IPS-18a (cell line): ENCODE data around the gene ZNF385C.

ENCODE experiments used
- H3K27ac ChIP-seq: one replicate; pipeline ENCODE4 v1.5.1; 2013; ENCODE audit warnings: low read length
- H3K27me3 ChIP-seq: one replicate; pipeline ENCODE4 v1.6.1; 2013; ENCODE audit warnings: mild to moderate bottlenecking, low read length; ENCODE audit not compliant: control insufficient read depth, insufficient read depth
- H3K36me3 ChIP-seq: one replicate; pipeline ENCODE4 v1.6.1; 2013; ENCODE audit warnings: low read depth, low read length; ENCODE audit not compliant: control insufficient read depth
- H3K4me1 ChIP-seq: one replicate; pipeline ENCODE4 v1.6.1; 2013; ENCODE audit warnings: low read depth, low read length; ENCODE audit not compliant: control insufficient read depth
- H3K4me3 ChIP-seq: one replicate; pipeline ENCODE4 v1.5.1; 2013; ENCODE audit warnings: low read length
- H3K9ac ChIP-seq: one replicate; pipeline ENCODE4 v1.6.1; 2013; ENCODE audit warnings: mild to moderate bottlenecking, low read length, moderate library complexity
- H3K9me3 ChIP-seq: one replicate; pipeline ENCODE4 v1.6.1; 2013; ENCODE audit warnings: low read depth, low read length; ENCODE audit not compliant: control insufficient read depth

The ZNF385C gene

DNA sequence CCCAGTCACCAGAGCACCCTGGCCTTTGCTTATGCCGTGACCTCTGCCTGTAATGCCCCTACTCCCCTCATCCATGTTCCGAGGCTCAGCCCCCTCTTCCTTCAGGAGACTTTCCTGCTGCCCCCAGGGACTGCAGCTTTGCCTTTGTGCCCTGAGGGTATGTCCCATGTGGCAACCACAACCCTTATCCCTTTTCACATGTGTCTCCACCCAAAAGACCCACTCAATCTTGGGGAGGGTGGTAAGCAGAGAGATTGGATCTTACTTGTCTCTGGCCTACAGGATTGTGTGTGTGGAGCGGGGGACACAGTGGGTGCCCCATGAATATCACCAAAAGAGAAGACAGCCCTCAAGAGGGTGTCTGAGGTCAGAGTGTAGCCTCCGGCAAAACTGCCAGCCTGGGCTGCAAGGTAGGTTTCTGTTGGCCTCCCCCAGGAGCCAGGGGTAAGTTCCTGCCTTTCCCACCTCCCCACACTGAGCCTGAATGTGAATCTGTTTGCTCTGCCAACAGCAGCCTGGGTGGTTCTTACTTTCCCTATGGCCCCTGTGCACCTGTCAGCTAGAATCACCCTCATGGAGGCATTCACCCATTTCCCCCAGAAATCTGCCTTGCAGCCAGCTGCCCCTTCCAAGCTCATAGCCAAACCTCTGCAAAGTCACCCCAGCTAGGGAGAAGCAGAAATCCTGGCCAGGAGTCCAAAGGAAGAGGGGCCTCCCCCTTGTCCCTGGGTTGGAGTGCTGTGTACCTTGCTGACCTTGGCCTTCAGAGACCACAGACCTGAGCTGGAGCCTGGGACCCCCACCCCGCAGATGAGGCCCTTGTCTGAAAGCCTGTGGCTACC lies 36.4 kb downstream of the ZNF385C start:
- H3K27ac ChIP-seq, result no peak overlapping the region
- no peaks in the 10 kb centered on the region for H3K4me1 ChIP-seq
- no peak overlapping the region for H3K9ac ChIP-seq
- no peaks in the 10 kb centered on the region for H3K36me3 ChIP-seq
- no peak overlapping the region for H3K4me3 ChIP-seq
- no peaks in the 10 kb centered on the region for H3K27me3 ChIP-seq
- H3K9me3 ChIP-seq, result no peaks in the 10 kb centered on the region

DNA sequence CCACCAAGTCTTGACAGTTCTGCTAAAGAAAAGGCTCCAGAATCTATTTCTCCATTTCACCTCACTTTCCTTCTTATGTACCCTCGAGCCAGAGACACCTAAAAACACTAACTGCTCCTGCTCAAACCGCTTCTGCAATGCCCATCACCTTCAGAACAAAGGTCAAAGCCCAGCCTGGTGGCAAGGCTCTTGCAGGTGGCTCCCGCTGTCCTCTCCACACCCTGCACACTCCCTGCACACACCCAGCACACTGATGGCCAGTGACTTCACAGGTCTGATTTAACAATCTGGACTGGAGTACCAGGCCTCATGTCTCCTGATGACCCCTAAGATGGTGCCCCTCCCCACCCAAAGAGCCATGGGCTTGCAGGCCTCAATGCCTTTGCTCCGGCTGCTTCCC lies 38.0 kb downstream of the ZNF385C start:
- Histone ChIP-seq H3K4me1 (peaks cover 5% of the 10 kb centered on the region), H3K9ac (no peak overlapping the region)

DNA sequence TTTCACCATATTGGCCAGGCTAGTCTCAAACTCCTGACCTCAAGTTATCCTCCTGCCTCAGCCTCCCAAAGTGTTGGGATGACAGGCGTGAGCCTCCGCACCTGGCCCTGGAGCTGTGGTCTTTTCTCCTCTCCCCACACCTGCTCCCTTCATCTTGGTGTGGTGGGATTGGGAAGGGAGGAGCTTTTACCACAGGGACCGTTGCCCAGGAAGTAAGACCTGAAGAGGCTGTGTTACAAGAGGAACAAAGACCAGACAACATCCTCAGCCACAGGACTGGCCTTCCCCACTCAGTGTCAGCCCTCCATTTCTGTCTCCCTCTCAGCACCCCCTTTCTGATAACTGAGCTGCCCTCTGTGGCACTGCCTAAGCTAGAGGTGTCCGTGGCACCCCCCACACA lies 38.5 kb downstream of the ZNF385C start:
- Histone ChIP-seq H3K9me3 (no peaks in the 10 kb centered on the region), H3K36me3 (no peaks in the 10 kb centered on the region), H3K9ac (no peak overlapping the region), H3K4me1 (peaks cover 7% of the 10 kb centered on the region), H3K4me3 (no peak overlapping the region), H3K27me3 (no peaks in the 10 kb centered on the region), H3K27ac (no peak overlapping the region)

More for the DNA sequence above, 38.0 kb downstream of the ZNF385C start:
- no peaks in the 10 kb centered on the region for H3K9me3 ChIP-seq
- H3K27me3 ChIP-seq, result no peaks in the 10 kb centered on the region
- H3K27ac ChIP-seq, result no peak overlapping the region
- no peak overlapping the region for H3K4me3 ChIP-seq
- H3K36me3 ChIP-seq, result no peaks in the 10 kb centered on the region

DNA sequence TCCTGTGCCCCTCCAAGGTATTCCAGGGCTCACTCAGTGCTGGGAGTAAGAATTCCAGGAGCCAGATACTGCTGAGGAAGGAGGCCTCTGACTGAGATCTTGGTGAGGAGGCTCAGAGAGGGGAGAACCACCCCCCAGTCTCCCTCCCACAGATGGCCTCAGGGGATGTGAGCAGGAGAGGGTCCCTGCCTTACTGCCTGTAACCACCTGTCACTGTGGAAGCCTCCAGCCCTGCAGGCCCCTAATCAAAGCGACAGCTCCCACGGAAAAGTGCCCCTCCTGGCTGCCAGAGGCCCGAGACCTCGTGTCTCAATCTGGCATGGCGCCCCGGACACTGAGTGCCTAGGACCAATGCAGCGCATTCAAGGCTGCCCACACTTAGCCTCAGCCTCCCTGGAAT lies 40.2 kb downstream of the ZNF385C start:
- H3K9me3 ChIP-seq, result no peaks in the 10 kb centered on the region
- H3K4me3 ChIP-seq, result no peak overlapping the region
- H3K9ac ChIP-seq, result no peak overlapping the region
- no peak overlapping the region for H3K27ac ChIP-seq
- no peaks in the 10 kb centered on the region for H3K36me3 ChIP-seq
- H3K27me3 ChIP-seq, result peaks cover 7% of the 10 kb centered on the region
- H3K4me1 ChIP-seq, result peaks cover 13% of the 10 kb centered on the region

DNA sequence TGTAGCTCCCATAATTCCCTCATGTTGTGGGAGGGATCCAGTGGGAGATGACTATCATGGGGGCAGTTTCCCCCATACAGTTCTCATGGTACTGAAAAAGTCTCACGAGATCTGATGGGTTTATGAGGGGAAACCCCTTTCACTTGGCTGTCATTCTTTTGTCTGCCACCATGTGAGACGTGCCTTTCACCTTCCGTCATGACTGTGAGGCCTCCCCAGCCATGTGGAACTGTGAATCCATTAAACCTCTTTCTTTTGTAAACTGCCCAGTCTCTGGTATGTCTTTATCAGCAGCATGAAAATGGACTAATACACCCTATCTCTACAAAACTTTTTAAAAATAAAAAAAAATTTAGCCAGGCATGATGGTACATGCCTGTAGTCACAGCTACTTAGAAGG lies 41.6 kb downstream of the ZNF385C start:
- no peaks in the 10 kb centered on the region for H3K36me3 ChIP-seq
- no peak overlapping the region for H3K9ac ChIP-seq
- peaks cover 8% of the 10 kb centered on the region for H3K27me3 ChIP-seq
- no peak overlapping the region for H3K4me3 ChIP-seq
- H3K27ac ChIP-seq, result no peak overlapping the region
- peaks cover 13% of the 10 kb centered on the region for H3K4me1 ChIP-seq
- no peaks in the 10 kb centered on the region for H3K9me3 ChIP-seq

DNA sequence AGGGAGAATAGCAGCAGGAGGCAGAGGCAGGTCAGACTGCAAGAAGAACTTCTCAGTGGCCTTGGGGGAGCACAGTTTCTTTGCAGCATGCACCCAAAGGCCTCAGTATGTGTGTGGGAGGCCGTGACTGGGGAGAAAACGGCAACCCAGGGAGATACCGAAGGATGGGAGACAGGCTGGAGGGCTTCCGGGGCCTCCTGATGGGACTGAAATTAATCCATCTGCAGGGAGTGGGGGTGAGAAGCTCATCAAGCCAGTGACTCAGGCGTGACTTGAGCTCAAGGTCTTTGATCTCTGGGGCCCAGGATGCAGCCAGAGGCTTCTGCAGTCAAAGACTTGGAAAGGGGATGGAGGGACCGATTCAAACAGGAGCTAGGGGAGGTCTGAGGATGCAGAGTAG lies 42.8 kb downstream of the ZNF385C start:
- Histone ChIP-seq H3K4me1 (peaks cover 20% of the 10 kb centered on the region), H3K27ac (no peak overlapping the region), H3K36me3 (no peaks in the 10 kb centered on the region), H3K4me3 (no peak overlapping the region), H3K9me3 (no peaks in the 10 kb centered on the region), H3K27me3 (peaks cover 17% of the 10 kb centered on the region), H3K9ac (no peak overlapping the region)

DNA sequence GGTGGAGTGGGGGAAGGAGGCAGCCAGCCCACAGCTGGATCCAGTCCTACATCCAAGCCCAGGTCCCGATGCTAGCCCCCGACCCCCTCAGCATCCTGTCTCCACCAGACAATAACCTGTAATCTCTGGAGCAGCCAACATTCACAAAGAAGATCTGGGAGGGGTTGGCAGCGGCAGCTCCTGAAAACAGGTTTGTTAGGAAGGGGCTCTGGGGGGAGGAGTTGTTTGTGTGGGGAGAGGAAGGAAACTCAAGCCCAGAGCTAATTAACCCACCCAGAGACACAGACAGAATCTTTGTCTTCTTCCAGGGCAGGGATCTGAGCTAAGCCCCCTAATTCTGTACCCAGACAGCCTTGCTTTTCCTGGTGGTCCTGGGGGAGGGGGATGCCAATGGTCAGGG lies 43.2 kb downstream of the ZNF385C start:
- Histone ChIP-seq H3K27me3 (peaks cover 17% of the 10 kb centered on the region), H3K27ac (no peak overlapping the region), H3K9ac (no peak overlapping the region), H3K4me1 (peaks cover 20% of the 10 kb centered on the region), H3K36me3 (no peaks in the 10 kb centered on the region), H3K9me3 (no peaks in the 10 kb centered on the region), H3K4me3 (no peak overlapping the region)

DNA sequence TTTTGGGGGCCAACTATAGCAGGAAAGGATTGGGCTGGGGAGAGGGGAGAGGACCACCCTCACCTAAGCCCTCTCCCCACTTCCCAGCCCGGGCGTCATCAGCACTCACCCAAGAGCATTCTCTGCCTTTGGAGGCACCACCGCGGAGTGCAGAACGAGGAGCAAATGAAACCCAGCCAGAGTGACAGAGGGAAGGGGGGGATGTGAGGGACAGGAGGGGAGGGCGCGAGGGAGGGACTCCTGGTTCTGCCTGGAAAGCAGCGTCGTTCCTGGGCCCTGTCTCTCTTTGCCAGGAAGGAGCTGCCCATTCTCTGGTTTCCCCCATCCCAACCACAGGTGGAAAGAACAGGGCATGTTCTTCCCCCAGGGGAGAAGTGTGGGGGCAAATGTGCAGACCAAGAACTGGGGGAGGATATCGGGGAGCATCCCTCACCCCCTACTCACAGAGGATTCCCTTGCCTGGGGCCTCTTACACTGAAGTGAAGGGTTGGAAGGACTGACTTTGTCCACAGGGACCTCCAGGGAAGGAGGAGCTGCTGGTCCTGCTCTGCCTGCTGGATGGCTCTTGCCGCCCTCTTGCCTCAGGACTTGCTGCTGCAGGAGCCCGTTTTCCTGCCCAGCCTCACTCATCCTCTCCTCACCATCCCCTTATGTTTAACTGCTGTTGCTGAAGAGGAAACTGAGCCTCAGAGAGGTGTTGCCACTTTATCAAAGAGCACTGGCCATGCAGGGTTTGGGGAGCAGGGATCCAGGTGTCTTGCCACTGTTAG lies 44.4 kb downstream of the ZNF385C start:
- H3K9me3 ChIP-seq, result no peaks in the 10 kb centered on the region
- H3K4me1 ChIP-seq, result peaks cover 20% of the 10 kb centered on the region
- H3K36me3 ChIP-seq, result no peaks in the 10 kb centered on the region
- H3K9ac ChIP-seq, result no peak overlapping the region
- H3K4me3 ChIP-seq, result no peak overlapping the region
- no peak overlapping the region for H3K27ac ChIP-seq
- peaks cover 26% of the 10 kb centered on the region for H3K27me3 ChIP-seq

DNA sequence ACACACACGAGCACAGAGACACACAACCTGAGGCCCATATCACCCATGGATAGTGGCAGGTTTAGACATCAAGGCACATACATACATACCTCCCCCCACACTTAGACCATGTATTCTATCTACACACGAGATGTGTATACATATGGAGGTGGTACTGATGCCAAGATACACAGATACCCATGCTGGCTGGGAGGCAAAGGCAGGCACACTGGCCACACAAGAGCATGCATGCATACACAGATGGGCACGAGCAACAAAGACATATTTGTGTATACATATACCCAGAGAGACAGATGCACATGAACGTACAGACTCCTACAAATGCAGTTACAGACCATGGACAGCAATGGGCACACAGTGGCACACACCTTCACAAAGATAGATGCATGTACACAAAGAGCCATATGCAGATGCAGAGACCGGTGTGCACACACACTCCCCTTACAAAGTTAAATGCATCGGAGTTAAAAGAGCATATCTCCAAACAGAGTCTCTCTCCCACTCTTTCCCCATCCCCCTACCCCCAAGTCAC lies 45.9 kb downstream of the ZNF385C start:
- peaks cover 27% of the 10 kb centered on the region for H3K27me3 ChIP-seq
- H3K9me3 ChIP-seq, result no peaks in the 10 kb centered on the region

DNA sequence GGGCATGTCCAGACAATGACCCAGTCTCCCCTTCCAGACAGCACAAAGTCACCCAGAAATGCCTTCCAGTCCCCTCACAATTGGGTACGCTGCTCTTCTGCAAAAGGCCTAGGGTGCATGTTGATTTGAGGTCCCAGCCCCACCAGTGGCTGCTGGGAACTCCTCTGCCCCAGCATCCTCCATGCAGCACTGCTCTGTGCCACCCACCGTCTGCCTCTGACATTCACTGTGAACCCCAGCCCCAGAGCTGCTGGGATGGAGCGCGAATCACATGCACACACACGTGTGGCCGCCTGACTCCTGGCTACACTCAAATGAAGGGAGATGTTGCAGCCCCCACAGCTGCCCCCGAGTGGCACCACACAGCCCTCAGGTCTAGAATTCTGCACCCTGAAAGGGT lies 46.6 kb downstream of the ZNF385C start:
- H3K9me3 ChIP-seq, result no peaks in the 10 kb centered on the region
- H3K4me3 ChIP-seq, result no peak overlapping the region
- peaks cover 20% of the 10 kb centered on the region for H3K4me1 ChIP-seq
- no peak overlapping the region for H3K27ac ChIP-seq
- no peaks in the 10 kb centered on the region for H3K36me3 ChIP-seq
- H3K9ac ChIP-seq, result no peak overlapping the region
- H3K27me3 ChIP-seq, result peaks cover 27% of the 10 kb centered on the region

More for the DNA sequence above, 45.9 kb downstream of the ZNF385C start:
- Histone ChIP-seq H3K4me3 (no peak overlapping the region), H3K9ac (no peak overlapping the region), H3K27ac (no peak overlapping the region), H3K36me3 (no peaks in the 10 kb centered on the region), H3K4me1 (peaks cover 20% of the 10 kb centered on the region)

DNA sequence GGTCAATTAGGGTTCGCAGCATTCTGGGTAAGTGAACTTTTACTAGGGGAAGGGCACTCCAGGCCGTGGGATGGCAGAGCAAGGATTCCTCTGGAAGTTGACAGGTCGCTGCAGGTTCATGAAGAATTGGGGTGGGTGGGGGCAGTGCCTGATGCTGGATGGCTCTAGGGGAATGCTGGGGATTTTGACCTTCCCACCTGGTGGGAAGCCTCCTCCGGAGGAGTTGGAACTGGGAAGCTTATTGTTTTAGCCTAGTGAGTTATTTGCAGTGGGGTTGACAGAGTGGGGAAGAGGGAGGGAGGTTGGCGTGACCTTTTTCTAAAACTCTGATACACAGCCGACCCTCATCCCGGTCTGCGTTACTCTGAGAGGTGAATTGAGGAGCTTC lies 47.3 kb downstream of the ZNF385C start:
- Histone ChIP-seq H3K4me3 (peak overlapping the region; percentile 58), H3K27ac (no peak overlapping the region), H3K4me1 (peaks cover 20% of the 10 kb centered on the region), H3K27me3 (peaks cover 27% of the 10 kb centered on the region), H3K36me3 (no peaks in the 10 kb centered on the region), H3K9ac (no peak overlapping the region), H3K9me3 (no peaks in the 10 kb centered on the region)
